Measurements from ENCODE around the gene ZNRF4.

The ZNRF4 gene

GRCh38 chr19:5487222-5487621 is 32.0 kb downstream of the ZNRF4 start:
- Histone ChIP-seq H3K79me2 (ENCODE audit: insufficient read depth, low read length) (no peaks in the 10 kb centered on the region), H3K27ac (ENCODE audit: low read depth, low read length) (no peak overlapping the region), H3F3A (ENCODE audit: insufficient read depth) (no peaks in the 10 kb centered on the region), H3K9ac (ENCODE audit: low read length) (no peak overlapping the region), H4K20me1 (ENCODE audit: low read depth, low read length) (no peaks in the 10 kb centered on the region), H3K4me2 (ENCODE audit: low read depth, low read length, poor library complexity, severe bottlenecking) (no peak overlapping the region), H3K36me3 (ENCODE audit: low read length) (no peaks in the 10 kb centered on the region), H2AFZ (ENCODE audit: low read depth, low read length, severe bottlenecking) (no peak overlapping the region), H3K9me3 (ENCODE audit: insufficient read depth, low read length) (no peaks in the 10 kb centered on the region), H3K4me3 (ENCODE audit: insufficient read depth, low read length, poor library complexity, severe bottlenecking) (no peak overlapping the region), H3K9me2 (replicated peaks; ENCODE audit: insufficient read depth, low read length) (no peaks in the 10 kb centered on the region), H3K27me3 (ENCODE audit: low read length) (no peaks in the 10 kb centered on the region)
- TF ChIP-seq EZH2phosphoT487 (conservative IDR thresholded peaks at IDR 0.05; ENCODE audit: low read length) (no peak), CTCF (IDR thresholded peaks at IDR 0.05; ENCODE audit: insufficient read depth, low read length, poor library complexity, severe bottlenecking) (no peak)

- no peaks in the 10 kb centered on the region for H3K79me2 ChIP-seq (ENCODE audit: insufficient read depth, low read length)
- H3K27me3 ChIP-seq (ENCODE audit: low read length), result no peaks in the 10 kb centered on the region
- H3K9me2 ChIP-seq (replicated peaks; ENCODE audit: insufficient read depth, low read length), result no peaks in the 10 kb centered on the region
- H3K9ac ChIP-seq (ENCODE audit: low read length), result no peak overlapping the region
- H3K4me2 ChIP-seq (ENCODE audit: low read depth, low read length, poor library complexity, severe bottlenecking), result no peak overlapping the region
- no peaks in the 10 kb centered on the region for H3F3A ChIP-seq (ENCODE audit: insufficient read depth)
- H4K20me1 ChIP-seq (ENCODE audit: low read depth, low read length), result no peaks in the 10 kb centered on the region
- no peaks in the 10 kb centered on the region for H3K9me3 ChIP-seq (ENCODE audit: insufficient read depth, low read length)
- H2AFZ ChIP-seq (ENCODE audit: low read depth, low read length, severe bottlenecking), result no peak overlapping the region
- TF ChIP-seq CTCF (IDR thresholded peaks at IDR 0.05; ENCODE audit: insufficient read depth, low read length, poor library complexity, severe bottlenecking), result no peak
- no peak for TF ChIP-seq EZH2phosphoT487 (conservative IDR thresholded peaks at IDR 0.05; ENCODE audit: low read length)
- no peak overlapping the region for H3K27ac ChIP-seq (ENCODE audit: low read depth, low read length)
- no peak overlapping the region for H3K4me3 ChIP-seq (ENCODE audit: insufficient read depth, low read length, poor library complexity, severe bottlenecking)
- H3K36me3 ChIP-seq (ENCODE audit: low read length), result no peaks in the 10 kb centered on the region
Observed at GRCh38 chr19:5489551-5489950, 34.3 kb downstream of the ZNRF4 start.

- no peak overlapping the region for H3K27ac ChIP-seq (ENCODE audit: low read depth, low read length)
- H3K36me3 ChIP-seq (ENCODE audit: low read length), result no peaks in the 10 kb centered on the region
- no peaks in the 10 kb centered on the region for H3K79me2 ChIP-seq (ENCODE audit: insufficient read depth, low read length)
- H3K27me3 ChIP-seq (ENCODE audit: low read length), result no peaks in the 10 kb centered on the region
- H3K4me3 ChIP-seq (ENCODE audit: insufficient read depth, low read length, poor library complexity, severe bottlenecking), result no peak overlapping the region
- H3K9ac ChIP-seq (ENCODE audit: low read length), result no peak overlapping the region
- no peak for TF ChIP-seq EZH2phosphoT487 (conservative IDR thresholded peaks at IDR 0.05; ENCODE audit: low read length)
- no peak for TF ChIP-seq CTCF (IDR thresholded peaks at IDR 0.05; ENCODE audit: insufficient read depth, low read length, poor library complexity, severe bottlenecking)
- H3F3A ChIP-seq (ENCODE audit: insufficient read depth), result no peaks in the 10 kb centered on the region
- no peaks in the 10 kb centered on the region for H4K20me1 ChIP-seq (ENCODE audit: low read depth, low read length)
- no peaks in the 10 kb centered on the region for H3K9me3 ChIP-seq (ENCODE audit: insufficient read depth, low read length)
- H2AFZ ChIP-seq (ENCODE audit: low read depth, low read length, severe bottlenecking), result no peak overlapping the region
- H3K9me2 ChIP-seq (replicated peaks; ENCODE audit: insufficient read depth, low read length), result no peaks in the 10 kb centered on the region
- no peak overlapping the region for H3K4me2 ChIP-seq (ENCODE audit: low read depth, low read length, poor library complexity, severe bottlenecking)
Observed at GRCh38 chr19:5491565-5491964, 36.3 kb downstream of the ZNRF4 start.

GRCh38 chr19:5492281-5492634 is 37.0 kb downstream of the ZNRF4 start:
- no peak overlapping the region for H3K9ac ChIP-seq (ENCODE audit: low read length)

More at GRCh38 chr19:5492281-5492634, 37.0 kb downstream of the ZNRF4 start:
- Histone ChIP-seq H3K4me3 (ENCODE audit: insufficient read depth, low read length, poor library complexity, severe bottlenecking) (no peak overlapping the region), H3K27ac (ENCODE audit: low read depth, low read length) (no peak overlapping the region), H3K27me3 (ENCODE audit: low read length) (no peaks in the 10 kb centered on the region), H3K79me2 (ENCODE audit: insufficient read depth, low read length) (no peaks in the 10 kb centered on the region), H3F3A (ENCODE audit: insufficient read depth) (no peaks in the 10 kb centered on the region), H4K20me1 (ENCODE audit: low read depth, low read length) (no peaks in the 10 kb centered on the region), H3K36me3 (ENCODE audit: low read length) (no peaks in the 10 kb centered on the region), H3K9me3 (ENCODE audit: insufficient read depth, low read length) (no peaks in the 10 kb centered on the region), H2AFZ (ENCODE audit: low read depth, low read length, severe bottlenecking) (no peak overlapping the region), H3K4me2 (ENCODE audit: low read depth, low read length, poor library complexity, severe bottlenecking) (no peak overlapping the region), H3K9me2 (replicated peaks; ENCODE audit: insufficient read depth, low read length) (no peaks in the 10 kb centered on the region)
- TF ChIP-seq EZH2phosphoT487 (conservative IDR thresholded peaks at IDR 0.05; ENCODE audit: low read length) (no peak), CTCF (IDR thresholded peaks at IDR 0.05; ENCODE audit: insufficient read depth, low read length, poor library complexity, severe bottlenecking) (no peak)

Measured in SU-DHL-6 (cell line).